HG03439 (cell line): ENCODE results near the gene BLMH.

Source experiments
- ATAC-seq: cut with Tn5 transposase; IDR thresholded peaks from one replicate; pipeline ENCODE4 v1.9.1; 2021; ENCODE audit warnings: mild to moderate bottlenecking, moderate library complexity; ENCODE audit not compliant: unreplicated experiment

The BLMH gene

DNA sequence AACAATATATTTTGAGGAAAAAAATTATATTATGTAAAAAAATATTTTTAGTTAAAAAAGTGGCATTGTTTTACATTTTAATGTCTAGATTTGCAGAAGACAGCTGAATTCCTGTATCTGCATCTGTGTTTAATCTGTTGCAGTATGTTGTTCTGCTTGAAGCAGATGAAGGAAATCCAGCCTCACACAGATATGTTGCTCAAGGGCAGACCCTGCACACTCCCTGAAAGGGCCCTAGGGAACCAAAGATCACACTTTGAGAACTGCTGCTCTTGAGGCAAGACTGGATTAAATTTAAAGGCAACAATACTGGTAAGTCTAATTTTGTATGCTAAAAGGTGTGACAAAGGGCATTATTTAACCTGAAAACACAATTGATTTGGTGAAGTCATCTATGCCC is 39.8 kb downstream of the BLMH start:
- no peak for ATAC-seq

DNA sequence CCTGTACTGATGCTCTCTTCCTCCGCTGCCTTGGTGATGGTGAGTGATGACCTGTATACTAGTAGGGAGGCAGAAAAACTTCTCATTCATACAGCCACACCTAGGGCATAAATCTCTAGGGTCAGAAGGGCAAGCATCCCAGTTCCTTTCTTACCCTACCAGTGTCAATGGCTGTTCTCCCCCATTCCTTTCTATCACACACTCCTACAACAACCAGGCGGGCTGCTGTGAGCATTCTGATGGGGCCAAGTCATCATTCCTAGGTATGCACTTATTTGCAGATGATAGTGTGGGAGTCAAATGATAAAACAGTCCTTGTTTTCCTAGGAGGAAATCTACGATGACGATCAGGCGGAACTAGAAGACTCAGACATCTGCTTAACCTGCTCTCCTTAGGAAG is 42.3 kb downstream of the BLMH start:
- ATAC-seq: no peak

DNA sequence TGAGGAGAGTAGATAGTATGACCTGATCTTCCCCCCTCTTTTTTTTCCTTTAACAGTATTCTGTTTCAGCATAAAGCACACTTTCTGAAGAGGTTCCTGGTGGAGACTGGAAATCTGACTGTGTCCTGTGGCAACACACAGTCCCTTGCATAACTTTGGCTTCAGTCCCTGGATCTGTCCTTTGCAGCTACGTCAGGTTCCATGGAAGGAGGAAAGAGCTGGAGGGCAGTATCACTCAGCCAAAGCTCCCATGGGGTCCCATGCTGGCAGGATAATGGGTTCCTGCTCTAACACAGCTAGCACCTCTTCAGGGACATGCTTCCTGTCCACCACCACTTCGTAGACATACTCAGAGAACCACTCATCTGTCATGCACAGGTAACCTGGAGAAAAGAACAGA is 43.0 kb downstream of the BLMH start:
- no peak for ATAC-seq

DNA sequence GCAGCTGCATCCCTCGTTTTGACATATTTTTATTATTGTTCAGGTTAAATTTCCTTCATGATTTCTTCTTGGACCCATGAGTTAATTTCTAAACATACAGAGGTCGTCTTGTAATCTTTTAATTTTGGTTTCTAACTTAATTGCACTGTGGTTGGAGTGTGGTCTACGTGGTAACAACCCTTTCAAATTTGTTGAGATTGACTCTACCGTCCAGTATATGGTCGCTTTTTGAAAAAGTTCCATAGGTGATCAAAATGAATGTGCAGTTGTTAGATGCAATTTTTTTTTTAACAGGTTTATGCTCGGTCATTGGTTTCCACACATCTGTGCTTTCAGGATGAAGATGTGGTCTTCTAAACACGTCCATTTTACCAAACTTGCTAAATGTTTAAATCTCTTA is 45.3 kb downstream of the BLMH start:
- no peak for ATAC-seq

DNA sequence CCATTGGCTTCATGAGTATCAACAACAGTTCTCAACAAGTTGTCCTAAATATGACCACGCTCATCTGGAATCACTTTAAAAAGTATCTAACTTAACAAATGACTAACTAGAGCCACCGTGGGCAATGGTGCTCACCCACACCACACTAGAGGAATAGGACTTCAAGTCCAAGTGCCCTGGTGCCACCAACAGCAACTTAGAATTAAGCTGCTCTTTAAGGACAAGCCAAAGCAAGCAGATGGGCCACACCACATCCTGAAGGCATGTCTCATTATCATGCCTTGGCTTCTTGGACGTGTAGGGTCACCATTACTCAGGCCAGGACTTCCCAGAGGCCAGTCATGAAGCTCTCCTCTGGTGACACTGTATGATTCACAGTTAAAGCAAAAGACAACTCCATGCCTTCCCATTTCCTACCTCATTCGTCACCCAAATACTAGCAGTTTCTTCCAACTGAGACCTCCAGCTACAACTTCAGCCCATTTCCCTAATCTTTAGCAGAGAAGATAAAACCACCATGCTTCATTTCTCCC is 46.8 kb downstream of the BLMH start:
- no peak for ATAC-seq

DNA sequence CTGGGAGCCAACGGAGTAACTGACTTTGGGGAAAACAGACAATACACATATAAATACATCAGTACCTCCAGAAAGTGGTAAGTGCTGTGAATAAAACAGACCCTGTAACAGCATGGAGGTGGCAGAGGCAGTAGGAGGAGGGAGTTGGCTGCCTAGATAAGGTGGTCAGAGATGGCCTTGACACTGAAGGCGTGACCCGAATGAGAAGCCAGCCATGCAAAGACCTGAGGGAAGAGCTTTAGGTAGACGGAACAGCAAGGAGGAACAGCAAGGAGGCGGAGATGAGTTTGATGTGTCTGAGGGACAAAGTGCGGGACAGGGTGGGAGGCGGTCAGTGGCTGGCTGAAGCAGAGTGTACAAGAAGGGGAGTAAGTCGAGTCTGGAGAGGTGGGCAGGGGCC is 48.2 kb downstream of the BLMH start:
- no peak for ATAC-seq

DNA sequence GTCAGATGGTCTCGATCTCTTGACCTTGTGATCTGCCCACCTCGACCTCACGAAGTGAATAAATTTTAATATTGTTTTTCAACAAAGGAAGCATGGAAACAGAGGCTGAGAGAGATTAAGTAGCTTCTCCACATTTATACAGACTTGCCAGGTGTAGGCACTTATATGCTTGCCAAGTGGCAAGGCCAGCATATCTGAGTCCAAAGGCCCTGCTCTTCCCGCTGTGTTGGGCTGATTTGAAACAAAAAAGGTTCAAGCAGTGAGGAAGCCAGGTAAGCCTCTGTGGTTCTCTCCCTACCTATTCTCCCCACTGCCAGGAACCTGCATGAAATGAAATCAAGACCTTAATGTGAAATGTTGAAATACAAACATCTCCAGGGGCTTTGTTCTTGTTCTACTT is 48.7 kb downstream of the BLMH start:
- no peak for ATAC-seq

DNA sequence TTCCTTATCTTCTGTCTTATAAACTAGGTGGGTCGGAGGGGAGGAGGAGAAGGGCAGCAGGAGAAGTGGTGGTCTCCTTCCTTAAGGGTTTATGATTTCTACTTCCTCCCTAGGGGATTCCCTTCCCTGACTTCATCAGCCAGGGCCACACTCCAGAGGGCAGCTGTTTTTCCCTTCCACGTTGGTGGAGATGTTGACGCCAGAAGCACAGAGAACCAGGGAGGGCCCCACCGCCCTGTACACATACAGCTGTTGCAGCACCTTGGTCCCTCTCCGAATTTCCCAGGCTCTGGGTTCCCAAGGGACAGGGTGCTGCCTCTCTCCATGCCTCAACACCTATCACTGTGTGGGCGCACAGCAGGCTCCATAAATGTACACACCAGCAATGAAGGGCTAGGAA is 50.7 kb downstream of the BLMH start:
- no peak for ATAC-seq

DNA sequence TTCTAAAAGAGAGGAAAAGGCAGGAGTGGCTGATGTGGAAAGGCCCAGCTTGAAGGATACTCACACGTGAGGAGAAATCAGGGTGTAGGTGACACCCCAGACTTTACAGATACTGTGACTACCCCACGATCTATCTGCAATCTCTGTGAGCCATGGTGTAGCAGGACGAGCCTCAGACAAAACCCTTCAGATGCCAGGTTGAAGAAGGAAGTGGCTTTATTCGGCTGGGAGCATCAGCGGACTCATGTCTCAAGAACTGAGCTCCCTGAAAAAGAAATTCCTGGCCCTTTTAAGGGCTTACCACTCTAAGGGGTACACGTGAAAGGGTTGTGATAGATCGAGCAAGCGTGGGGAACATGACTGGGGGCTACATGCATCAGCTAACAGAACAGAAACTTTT is 51.6 kb downstream of the BLMH start:
- ATAC-seq: no peak

DNA sequence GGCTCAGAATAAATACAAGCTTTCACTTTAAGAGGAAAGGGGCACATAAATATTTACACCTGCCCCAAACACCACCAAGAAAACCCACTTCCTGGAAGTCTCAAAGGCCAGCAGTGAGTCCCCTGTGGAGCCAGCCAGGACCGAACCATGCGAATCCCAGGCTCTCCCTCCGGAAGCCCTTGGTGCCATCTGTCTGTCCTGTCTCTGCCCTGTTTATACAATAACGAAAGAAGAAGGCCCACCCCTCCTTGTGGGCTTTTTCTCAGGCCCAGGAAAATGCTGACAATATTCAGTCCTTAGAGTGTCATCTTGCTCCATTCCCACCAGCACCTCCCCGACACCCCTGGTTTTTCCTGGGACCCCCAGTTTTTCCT is 52.7 kb downstream of the BLMH start:
- no peak for ATAC-seq

DNA sequence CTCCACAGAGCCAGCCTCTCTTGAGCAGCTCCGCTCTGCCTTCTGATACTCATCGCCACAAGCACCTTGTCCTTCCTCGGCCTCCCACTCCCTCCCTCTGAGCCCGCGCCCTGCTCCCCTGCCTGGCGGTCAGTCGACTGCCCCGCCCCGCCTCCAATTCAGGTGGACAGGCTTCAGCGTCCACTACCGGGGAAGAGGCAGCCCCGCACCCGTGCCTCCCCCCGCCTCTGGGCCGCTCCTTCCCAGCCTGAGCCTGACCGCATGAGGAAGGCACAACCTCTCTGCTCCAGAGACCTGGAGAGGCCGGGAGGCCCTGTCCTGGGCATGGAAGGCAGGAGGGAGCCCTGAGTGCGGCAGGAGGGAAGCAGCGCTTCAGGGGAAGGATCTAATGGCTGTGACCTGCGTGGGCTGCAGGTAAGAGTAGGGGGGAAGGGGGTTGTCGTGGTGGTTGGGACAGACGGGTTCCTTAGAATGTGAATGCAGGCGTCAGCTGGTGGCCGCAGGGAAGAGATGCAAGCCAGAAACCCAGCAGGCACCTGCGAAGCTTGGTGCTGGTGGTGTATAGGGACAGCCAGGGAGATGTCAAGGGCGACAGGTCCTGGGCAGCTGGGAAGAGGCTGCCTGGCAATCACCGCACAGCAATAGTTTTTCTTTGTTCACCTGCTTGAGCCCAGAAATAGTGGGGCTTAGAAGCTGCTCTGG is 53.2 kb downstream of the BLMH start:
- ATAC-seq: no peak

DNA sequence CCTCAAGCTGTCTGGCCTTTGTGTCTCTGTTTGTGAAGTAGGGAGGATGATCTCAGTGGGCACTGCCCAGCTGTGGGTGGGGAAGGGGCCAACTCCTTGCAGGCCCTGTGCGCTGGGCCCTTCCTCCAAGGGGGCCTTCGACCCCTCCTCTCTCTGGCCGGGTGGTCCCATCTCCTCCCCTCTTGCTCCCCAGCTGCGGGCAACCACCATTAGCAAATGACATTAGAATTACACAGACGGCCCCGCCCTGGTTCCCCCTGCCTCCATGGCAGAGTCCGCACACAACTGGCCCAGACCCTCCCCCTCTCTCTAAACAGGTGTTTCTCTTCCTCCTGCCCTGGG is 53.8 kb downstream of the BLMH start:
- no peak for ATAC-seq

DNA sequence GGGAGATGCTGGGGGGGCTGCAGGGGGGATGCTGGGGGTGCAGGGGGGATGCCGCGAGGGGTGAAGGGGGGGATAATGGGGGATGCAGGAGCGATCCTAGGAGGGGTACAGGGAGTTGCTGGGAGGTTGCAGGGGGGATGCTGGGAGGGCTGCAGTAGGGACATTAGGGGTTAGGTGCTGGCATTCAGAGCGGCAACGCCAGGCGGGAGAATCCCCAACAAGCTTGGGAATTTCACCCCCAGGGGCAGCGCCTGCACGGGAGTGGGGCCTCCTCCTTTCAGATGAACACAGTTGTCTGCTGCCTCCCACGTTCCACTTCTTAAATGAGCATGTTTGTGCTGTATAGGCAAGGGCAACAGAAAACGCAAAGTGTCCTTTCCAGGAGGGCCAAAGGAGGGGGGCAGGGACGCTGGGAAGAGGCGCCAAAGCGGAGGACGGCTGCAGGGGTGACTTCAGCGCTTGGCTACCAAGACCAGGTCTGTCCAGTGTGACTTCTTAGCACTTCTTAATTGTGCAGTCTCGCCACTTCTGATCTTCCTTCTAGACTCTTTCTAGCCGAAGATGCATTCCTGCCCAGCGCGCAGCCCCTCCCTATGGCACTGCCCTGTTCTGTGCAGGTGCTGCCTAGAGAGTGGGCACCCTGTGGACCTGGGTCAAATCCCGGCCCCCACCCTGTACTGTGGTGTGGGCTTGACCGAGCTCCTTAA is 54.3 kb downstream of the BLMH start:
- no peak for ATAC-seq

DNA sequence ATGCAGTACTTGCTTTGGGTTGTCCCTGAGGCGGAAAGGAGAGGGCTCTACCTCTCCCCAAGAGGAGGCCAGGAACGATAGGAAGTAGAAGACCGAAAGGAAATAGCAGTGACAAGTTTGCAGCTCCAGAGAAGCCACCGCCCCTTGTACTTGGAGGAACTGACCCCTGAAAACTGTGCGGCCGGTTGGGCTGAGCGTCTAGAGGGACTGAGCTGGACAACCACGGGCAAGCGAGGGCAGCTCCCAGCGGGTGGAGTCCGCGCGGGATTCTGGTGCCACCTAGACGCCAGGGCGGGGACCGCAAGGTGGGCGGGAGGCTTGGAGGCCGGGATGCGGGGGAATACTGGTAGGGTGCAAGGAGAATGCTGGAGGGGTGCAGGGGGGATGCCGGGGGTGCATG is 55.0 kb downstream of the BLMH start:
- no peak for ATAC-seq

DNA sequence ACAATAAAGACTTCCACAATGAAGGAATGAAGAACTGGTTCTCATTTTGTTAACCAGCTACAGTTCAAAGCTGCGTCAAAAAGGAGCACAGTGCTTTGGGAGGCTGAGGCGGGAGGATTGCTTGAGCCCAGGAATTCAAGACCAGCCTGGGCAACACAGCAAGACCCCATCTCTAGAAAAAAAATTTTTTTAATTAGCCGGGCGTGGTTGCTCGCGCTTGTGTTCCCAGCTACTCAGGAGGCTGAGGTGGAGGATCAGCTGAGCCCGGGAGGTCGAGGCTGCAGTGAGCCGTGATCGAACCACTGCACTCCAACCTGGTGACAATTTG is 55.5 kb downstream of the BLMH start:
- no peak for ATAC-seq

DNA sequence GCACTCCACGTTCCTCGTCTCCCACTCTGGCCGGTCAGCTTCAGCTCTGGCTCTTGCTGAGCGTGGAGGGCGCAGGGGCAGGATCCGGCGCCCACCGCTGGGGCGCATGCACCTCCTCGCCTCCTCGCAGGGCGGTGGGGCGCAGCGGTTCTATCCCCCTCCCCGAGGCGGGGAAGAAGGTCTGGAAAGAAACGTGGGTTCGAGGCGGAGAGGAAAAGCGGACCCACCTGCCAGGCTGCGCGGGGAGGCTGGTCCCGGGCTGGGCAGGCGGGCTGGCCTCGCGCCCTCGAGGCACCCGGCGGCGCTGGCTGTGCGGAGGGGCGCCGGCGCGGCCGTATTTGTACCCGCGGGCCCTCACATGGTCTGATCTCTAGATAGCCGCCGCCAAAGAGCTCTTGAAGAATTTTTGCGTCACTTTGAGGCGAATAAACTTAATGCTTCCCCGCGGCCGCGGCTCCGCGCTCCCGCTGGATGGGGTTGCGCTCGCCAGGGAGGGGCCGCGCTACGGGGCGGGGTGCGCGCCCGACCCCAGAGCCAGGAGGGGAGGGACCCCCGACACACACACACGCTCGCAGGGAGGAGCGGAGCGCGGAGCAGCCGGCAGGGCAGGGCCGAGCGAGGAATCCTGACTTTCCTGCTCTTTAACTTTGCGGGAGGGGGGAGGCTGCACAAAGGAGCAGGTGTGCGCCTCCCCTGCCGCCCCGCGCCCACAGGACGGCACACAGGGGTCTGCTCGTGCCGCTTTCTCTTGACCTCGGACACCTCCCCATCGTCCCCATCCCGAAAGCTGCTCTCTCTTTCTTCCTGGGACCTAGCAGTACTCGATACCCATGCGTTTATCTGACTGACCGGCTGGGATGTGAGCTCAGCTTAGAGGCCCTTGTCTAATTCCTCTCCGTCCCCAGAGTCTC is 56.1 kb downstream of the BLMH start, which contains the start of gene SLC6A4:
TSS of gene SLC6A4 (minus strand) at position 312 of the 911 bp plus-strand sequence. CDS start 13,739 bp downstream, outside the sequence.
- no peak for ATAC-seq

DNA sequence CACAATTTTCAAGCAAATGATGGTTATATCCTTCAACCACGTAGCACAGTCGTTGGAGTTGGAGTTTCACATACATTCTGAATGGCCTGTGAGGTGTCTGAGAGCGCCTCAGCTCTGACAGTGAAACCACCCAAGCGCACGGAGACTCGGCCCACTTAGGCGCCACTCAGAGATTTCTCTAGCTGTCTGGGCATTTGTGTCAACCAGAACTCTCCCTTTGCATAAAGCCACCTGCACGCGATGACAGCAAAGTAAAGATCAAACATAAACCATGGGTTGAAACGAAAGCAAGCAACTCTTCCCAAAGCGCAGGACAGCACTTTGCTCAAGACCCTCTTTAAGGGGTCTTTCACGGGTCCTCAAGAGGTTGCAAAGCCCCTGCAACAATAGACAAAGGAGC is 56.8 kb downstream of the BLMH start:
- no peak for ATAC-seq

DNA sequence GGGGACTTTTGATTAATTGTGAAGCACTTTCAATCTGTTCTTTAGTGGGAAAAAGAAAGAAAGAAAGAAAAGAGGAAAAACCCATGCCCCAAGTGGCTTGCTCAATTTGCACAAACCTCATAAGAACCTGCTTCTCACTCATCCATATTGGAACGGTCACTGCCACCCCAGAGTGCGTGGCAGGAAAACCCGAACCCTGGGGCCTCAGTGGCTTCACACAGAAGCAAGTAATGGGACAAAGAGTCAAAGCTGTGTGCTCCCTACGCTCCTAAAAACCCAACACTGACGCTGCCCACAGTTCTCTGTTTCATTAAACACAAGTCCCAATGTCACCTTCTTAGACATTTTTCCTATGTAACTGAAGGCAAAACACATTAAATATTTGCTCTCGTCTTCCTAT is 57.4 kb downstream of the BLMH start:
- no peak for ATAC-seq

DNA sequence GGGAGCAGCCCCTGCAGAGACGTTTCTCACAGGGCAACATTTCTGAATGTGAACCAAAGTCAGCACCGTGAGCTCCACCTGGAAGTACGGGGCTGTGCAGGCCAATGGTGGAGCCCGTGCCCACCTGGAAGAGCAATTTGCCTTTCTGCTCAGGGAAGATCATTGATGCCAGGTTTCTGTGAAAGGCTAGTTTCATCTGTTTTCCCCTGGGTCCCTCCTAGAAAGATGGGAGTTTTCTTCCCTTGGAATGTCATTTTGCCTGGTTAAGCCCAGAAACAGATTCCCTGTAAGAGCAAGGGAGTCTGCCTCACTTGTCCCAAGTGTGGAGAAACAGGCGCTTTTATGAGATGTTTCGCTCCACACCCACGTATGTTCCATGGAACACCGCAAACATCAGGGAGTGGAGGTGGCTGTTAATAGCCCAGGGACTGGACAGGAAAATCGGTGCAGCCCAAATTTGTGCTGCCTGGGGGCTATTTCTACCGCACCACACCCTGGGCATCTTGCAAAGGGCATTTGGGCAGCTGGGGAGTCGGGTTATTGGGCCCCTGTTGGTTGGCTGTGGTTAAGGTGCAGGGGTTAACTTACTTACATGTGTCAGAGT is 58.8 kb downstream of the BLMH start:
- ATAC-seq: no peak

DNA sequence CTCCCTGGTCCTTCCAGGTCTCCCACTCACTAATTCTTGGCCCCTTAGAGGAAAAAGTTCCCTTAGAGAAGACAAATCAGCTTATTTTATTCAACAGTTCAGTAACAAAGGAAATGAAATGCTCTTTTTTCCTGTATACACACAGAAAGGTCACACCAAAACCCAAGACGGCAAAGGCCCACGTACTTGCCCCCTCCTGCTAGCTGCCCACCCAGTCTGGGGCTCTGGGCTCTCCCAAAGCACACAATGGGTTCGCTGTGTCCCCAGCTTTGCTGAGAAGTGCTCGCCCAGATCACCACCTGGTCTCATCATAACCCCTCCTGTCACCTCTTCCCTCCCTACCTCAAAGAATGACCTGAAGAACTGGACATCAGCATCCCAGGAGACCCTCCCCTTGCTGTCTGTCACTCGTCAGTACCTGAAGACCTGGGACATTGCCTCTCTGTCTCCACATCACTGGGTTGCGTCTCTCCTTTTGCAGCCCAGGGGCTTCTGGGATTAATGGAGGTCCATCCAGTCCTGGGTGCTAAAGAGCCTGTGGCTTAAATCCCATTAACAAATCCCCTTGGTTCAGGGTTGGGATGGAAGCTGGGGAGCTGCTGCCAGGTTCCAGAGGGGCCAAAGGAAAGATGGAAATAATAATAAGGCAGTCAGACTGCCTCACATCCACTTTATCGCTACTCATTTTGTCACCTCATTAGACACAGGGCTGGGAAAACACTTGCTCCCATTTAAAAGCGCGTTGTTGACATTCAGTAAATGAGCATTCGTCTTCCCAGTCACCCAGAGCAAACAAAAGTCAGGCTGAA is 59.5 kb downstream of the BLMH start:
- no peak for ATAC-seq
